HepG2 (cell line): ENCODE data around the gene ABHD17A. TPM values are rescaled to one million over a fixed set of nuclear protein-coding genes. Genes with fewer than 3 reads are reported as not detected.
A peak's percentile ranks its signal among the peaks of the same experiment; 100 is the strongest.

Experiments
- ATF1 ChIP-seq: IDR thresholded peaks from 2 replicates; pipeline ENCODE4 v1.6.1; 2016; ENCODE audit warnings: mild to moderate bottlenecking, control low read depth
- CCAR2 ChIP-seq: fragments of 200-400 bp; formaldehyde crosslinking; optimal IDR thresholded peaks from 2 replicates; pipeline ENCODE3; 2018; ENCODE audit warnings: low read depth, mild to moderate bottlenecking, low read length, moderate library complexity
- CHD4 ChIP-seq: fragments of 200-600 bp; sonication (generic); IDR thresholded peaks from 2 replicates; pipeline ENCODE4 v1.7.0; 2017; ENCODE audit warnings: mild to moderate bottlenecking, low read length, borderline replicate concordance
- FOSL2 ChIP-seq: sonication (generic); formaldehyde crosslinking; IDR thresholded peaks from 2 replicates; pipeline ENCODE4 v1.4.0; 2020; ENCODE audit warnings: missing genetic modification reagents
- FOXA3 ChIP-seq: IDR thresholded peaks from 2 replicates; pipeline ENCODE4 v1.6.1; 2016; ENCODE audit warnings: missing genetic modification reagents, missing compliant biosample characterization
- MED13 ChIP-seq: sonication (generic); formaldehyde crosslinking; IDR thresholded peaks from 2 replicates; pipeline ENCODE4 v1.5.0; 2020; ENCODE audit warnings: missing genetic modification reagents
- MYPOP ChIP-seq: sonication (generic); formaldehyde crosslinking; IDR thresholded peaks from 2 replicates; pipeline ENCODE4 v1.8.1; 2023; ENCODE audit warnings: mild to moderate bottlenecking, moderate library complexity, missing genetic modification reagents
- NKX3-1 ChIP-seq: sonication (generic); formaldehyde crosslinking; IDR thresholded peaks from 2 replicates; pipeline ENCODE4 v1.5.0; 2020; ENCODE audit warnings: missing genetic modification reagents
- SMAD1 ChIP-seq: sonication (generic); formaldehyde crosslinking; IDR thresholded peaks from 2 replicates; pipeline ENCODE4 v1.4.0; 2020; ENCODE audit warnings: missing genetic modification reagents, low read depth, mild to moderate bottlenecking, borderline replicate concordance
- SNAPC2 ChIP-seq: sonication (generic); formaldehyde crosslinking; IDR thresholded peaks from 2 replicates; pipeline ENCODE4 v1.8.1; 2022; ENCODE audit warnings: mild to moderate bottlenecking, missing genetic modification reagents
- SRF ChIP-seq: IDR thresholded peaks from 2 replicates; pipeline ENCODE4 v1.6.1; 2011; ENCODE audit warnings: mild to moderate bottlenecking, low read depth, low read length, moderate library complexity
- THRA ChIP-seq: sonication (generic); formaldehyde crosslinking; IDR thresholded peaks from 2 replicates; pipeline ENCODE4 v1.4.0; 2020; ENCODE audit warnings: missing genetic modification reagents, borderline replicate concordance
- ZBTB34 ChIP-seq: sonication (generic); formaldehyde crosslinking; IDR thresholded peaks from 2 replicates; pipeline ENCODE4 v1.8.0; 2022; ENCODE audit warnings: mild to moderate bottlenecking, missing genetic modification reagents
- ZBTB37 ChIP-seq: sonication (generic); formaldehyde crosslinking; IDR thresholded peaks from 2 replicates; pipeline ENCODE4 v1.4.0; 2020; ENCODE audit warnings: mild to moderate bottlenecking, missing genetic modification reagents
- ZFP1 ChIP-seq: IDR thresholded peaks from 2 replicates; pipeline ENCODE4 v1.6.1; 2016
- ZHX2 ChIP-seq, 2 experiments: sonication (generic) in 1 of 2; formaldehyde crosslinking in 1 of 2; IDR thresholded peaks; 2 replicates each; pipeline versions ENCODE4 v1.6.1 to v1.9.0; 2014 to 2022; ENCODE audit warnings: antibody characterized with exemption in 1 of 2, borderline replicate concordance in 1 of 2, inconsistent platforms in 1 of 2, low read depth in 1 of 2, missing genetic modification reagents in 1 of 2
- ZNF546 ChIP-seq: sonication (generic); formaldehyde crosslinking; conservative IDR thresholded peaks from 2 replicates; pipeline ENCODE4 v1.8.1; 2023; ENCODE audit warnings: mild to moderate bottlenecking, missing genetic modification reagents
- ZNF839 ChIP-seq: sonication (generic); formaldehyde crosslinking; IDR thresholded peaks from 2 replicates; pipeline ENCODE4 v1.4.0; 2020; ENCODE audit warnings: missing genetic modification reagents, mild to moderate bottlenecking, borderline replicate concordance
- polyA plus RNA-seq, 8 experiments: library from polyadenylated mRNA; depleted of rRNA in 3 of 8; stranded (reverse) in 7 of 8; unstranded in 1 of 8; fragments of >200 nt; fragmentation: Illumina TruSeq in 4 of 8; extraction: Trizol in 4 of 8; gene quantifications; 2 replicates each; pipeline versions ENCODE4 v1.2.1 to v1.2.3, GENCODE V29; 2011 to 2016; ENCODE audit warnings: low read depth in 4 of 8, missing spikeins in 1 of 8, mixed read lengths in 1 of 8; ENCODE audit not compliant: insufficient read depth in 1 of 8
- total RNA-seq, 5 experiments: library from RNA; depleted of rRNA; stranded (reverse); fragments of >200 nt; fragmentation: Illumina TruSeq; extraction: Trizol; gene quantifications; 2 replicates each; pipeline ENCODE4 v1.2.3, GENCODE V29; 2016; ENCODE audit warnings: low read depth in 1 of 5

ABHD17A gene
- total and polyA plus RNA-seq, 2 of the 13 experiments (the other 11 are each of a cell fraction or from before 2014, with no cell fraction given), result 27.7 to 40.8 TPM

- no peak for TF ChIP-seq ZHX2 (IDR thresholded peaks at IDR 0.05; ENCODE audit: low read depth)
- no peak for TF ChIP-seq ZHX2 (CRISPR knock-in tag; IDR thresholded peaks at IDR 0.05; ENCODE audit: borderline replicate concordance)
- TF ChIP-seq MED13 (CRISPR knock-in tag), result no peak
- no peak for TF ChIP-seq SNAPC2
- TF ChIP-seq ZFP1 (CRISPR knock-in tag), result no peak
- TF ChIP-seq ATF1 (CRISPR knock-in tag), result no peak
- TF ChIP-seq ZNF546, result no peak
- no peak for TF ChIP-seq MYPOP (CRISPR knock-in tag)
- TF ChIP-seq NKX3-1 (CRISPR knock-in tag), result no peak
- TF ChIP-seq ZBTB34, result no peak
- no peak for TF ChIP-seq ZBTB37 (CRISPR knock-in tag)
- peak; percentile 99 for TF ChIP-seq THRA (CRISPR knock-in tag)
- no peak for TF ChIP-seq FOXA3 (CRISPR knock-in tag)
- no peak for TF ChIP-seq CHD4
- no peak for TF ChIP-seq ZNF839
- no peak for TF ChIP-seq SRF
- no peak for TF ChIP-seq CCAR2
- peak; percentile 91 for TF ChIP-seq FOSL2 (CRISPR knock-in tag)
- no peak for TF ChIP-seq SMAD1 (CRISPR knock-in tag)
Observed at GRCh38 chr19:1856698-1857603, 28.3 kb downstream of the ABHD17A start (continued).
